ENCODE results near the gene MAP3K6. TPM values are rescaled to one million over a fixed set of nuclear protein-coding genes. Genes with fewer than 3 reads are reported as not detected.

The MAP3K6 gene
- total RNA-seq, 1 donor from 2014 or later, result 88.4 TPM

GRCh38 chr1:27360159-27361043 lies 6.4 kb downstream of the MAP3K6 start:
- intact Hi-C loops (cut with DNase I), result no loop called here
- ATAC-seq, result no peak
- DNase-seq (ENCODE audit: low spot score), result no peak

- intact Hi-C loops (cut with DNase I), result loop anchor here (5.0 kb wide), 1 partner anchor 33 kb away; the partner anchor contains the start of gene GPR3
- ATAC-seq, result no peak
- no peak for DNase-seq (ENCODE audit: low spot score)
Observed at GRCh38 chr1:27359822-27360158, 7.0 kb downstream of the MAP3K6 start.

GRCh38 chr1:27358928-27359313 lies 7.8 kb downstream of the MAP3K6 start:
- DNase-seq (ENCODE audit: low spot score), result no peak
- intact Hi-C loops (cut with DNase I), result loop anchor here (5.0 kb wide), 1 partner anchor 33 kb away; the partner anchor contains the start of gene GPR3
- ATAC-seq, result no peak

GRCh38 chr1:27358038-27358927 lies 8.5 kb downstream of the MAP3K6 start:
- intact Hi-C loops (cut with DNase I), result loop anchor here (5.0 kb wide), 1 partner anchor 34 kb away; the partner anchor contains the start of gene GPR3
- no peak for ATAC-seq
- no peak for DNase-seq (ENCODE audit: low spot score)

- DNase-seq (ENCODE audit: low spot score) (peak; percentile 84), ATAC-seq (peak; percentile 75)
- intact Hi-C loops (cut with DNase I), result loop anchor here (5.0 kb wide), 1 partner anchor 35 kb away; the partner anchor contains the start of gene GPR3
Observed at GRCh38 chr1:27357281-27358037, 9.3 kb downstream of the MAP3K6 start.

- intact Hi-C loops (cut with DNase I), result loop anchor here (5.0 kb wide), 1 partner anchor 36 kb away; the partner anchor contains the start of gene GPR3
- peak; percentile 45 for ATAC-seq
Observed at GRCh38 chr1:27356619-27357280, 10.0 kb downstream of the MAP3K6 start.

GRCh38 chr1:27356277-27356618 lies 10.5 kb downstream of the MAP3K6 start:
- ATAC-seq (no peak), DNase-seq (ENCODE audit: low spot score) (no peak)
- intact Hi-C loops (cut with DNase I), result loop anchor here (5.0 kb wide), 1 partner anchor 36 kb away; the partner anchor contains the start of gene GPR3

More at GRCh38 chr1:27356619-27357280, 10.0 kb downstream of the MAP3K6 start:
- no peak for DNase-seq (ENCODE audit: low spot score)

GRCh38 chr1:27355683-27356082 lies 11.1 kb downstream of the MAP3K6 start:
- intact Hi-C loops (cut with DNase I), result loop anchor here (5.0 kb wide), 1 partner anchor 37 kb away; the partner anchor contains the start of gene GPR3
- ATAC-seq (no peak), DNase-seq (ENCODE audit: low spot score) (no peak)

GRCh38 chr1:27353629-27354028 lies 13.1 kb downstream of the MAP3K6 start:
- DNase-seq (ENCODE audit: low spot score), result no peak
- intact Hi-C loops (cut with DNase I), result no loop called here
- ATAC-seq, result no peak

GRCh38 chr1:27353166-27353565 lies 13.6 kb downstream of the MAP3K6 start:
- DNase-seq (ENCODE audit: low spot score), result no peak
- ATAC-seq, result no peak
- intact Hi-C loops (cut with DNase I), result no loop called here

- intact Hi-C loops (cut with DNase I), result no loop called here
- DNase-seq (ENCODE audit: low spot score) (no peak), ATAC-seq (no peak)
Observed at GRCh38 chr1:27351541-27352107, 15.1 kb downstream of the MAP3K6 start.

- intact Hi-C loops (cut with DNase I), result no loop called here
- DNase-seq (ENCODE audit: low spot score) (no peak), ATAC-seq (peak; percentile 47)
Observed at GRCh38 chr1:27350663-27351540, 15.9 kb downstream of the MAP3K6 start.

- ATAC-seq (peak; percentile 70), DNase-seq (ENCODE audit: low spot score) (no peak)
- intact Hi-C loops (cut with DNase I), result no loop called here
Observed at GRCh38 chr1:27349784-27350662, 16.7 kb downstream of the MAP3K6 start.

GRCh38 chr1:27348861-27349783 lies 17.6 kb downstream of the MAP3K6 start:
- ATAC-seq (peak; percentile 23), DNase-seq (ENCODE audit: low spot score) (no peak)
- intact Hi-C loops (cut with DNase I), result no loop called here

GRCh38 chr1:27346991-27347624 lies 19.7 kb downstream of the MAP3K6 start:
- no peak for DNase-seq (ENCODE audit: low spot score)
- ATAC-seq, result no peak
- intact Hi-C loops (cut with DNase I), result no loop called here

Measured in sciatic nerve (tissue), 2 donors.